GM18873 (cell line): Measurements from ENCODE around the gene TLR4.

Source experiments
- ATAC-seq: cut with Tn5 transposase; IDR thresholded peaks from one replicate; pipeline ENCODE4 v1.9.1; 2021; ENCODE audit warnings: mild to moderate bottlenecking, moderate library complexity, moderate number of reproducible peaks; ENCODE audit not compliant: unreplicated experiment, low FRiP score

TLR4 gene

GRCh38 chr9:117704024-117704575 is at the start of gene TLR4:
TSS of gene TLR4 (plus strand) at chr9:117704403. CDS start at chr9:117704473, 70 bp downstream.
- peak; percentile 98 for ATAC-seq

GRCh38 chr9:117656002-117656401 is 48.2 kb upstream of the TLR4 start:
- no peak for ATAC-seq

GRCh38 chr9:117662651-117663050 is 41.6 kb upstream of the TLR4 start:
- no peak for ATAC-seq

DNA sequence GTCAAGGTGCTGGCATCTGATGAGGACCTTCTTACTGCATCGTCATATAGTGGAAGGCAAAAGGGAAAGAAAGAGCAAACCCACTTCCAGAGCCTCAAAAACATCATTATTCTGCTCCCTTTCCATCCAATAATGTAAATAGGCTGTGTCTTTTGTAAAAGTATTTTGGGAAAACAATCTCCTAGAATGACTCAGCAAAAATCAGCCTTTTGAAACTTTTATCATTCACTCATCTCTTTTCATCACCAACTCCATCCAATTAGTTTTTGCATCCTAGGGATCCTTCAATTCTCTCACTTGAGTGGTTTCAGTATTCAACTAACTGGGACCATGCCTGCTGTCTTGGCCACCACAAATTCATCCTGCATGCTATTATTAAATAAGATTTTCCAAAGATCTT is 39.8 kb upstream of the TLR4 start:
- no peak for ATAC-seq

- no peak for ATAC-seq
These were observed 38.4 kb upstream of the TLR4 start for GRCh38 chr9:117665601-117666385.

- no peak for ATAC-seq
These were observed 32.7 kb upstream of the TLR4 start for GRCh38 chr9:117671468-117671867.

DNA sequence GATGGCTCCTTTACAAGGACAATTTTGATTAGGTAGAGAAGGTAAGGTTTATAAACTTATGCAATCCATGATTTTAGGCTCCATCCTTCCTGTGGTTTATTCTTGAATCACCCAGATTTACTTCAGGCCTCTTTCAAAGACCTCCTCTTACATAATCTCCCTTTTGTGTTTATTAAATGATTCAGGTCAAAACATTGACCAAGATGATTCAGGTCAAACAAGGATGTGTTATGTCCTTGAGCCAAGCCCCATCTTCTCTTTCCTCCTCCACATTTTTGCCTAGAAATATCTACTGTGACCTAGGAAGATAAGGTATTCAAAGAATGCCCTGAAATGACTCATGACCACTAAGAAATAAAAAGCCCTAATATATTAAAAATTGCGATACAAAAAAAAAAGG is 31.8 kb upstream of the TLR4 start:
- ATAC-seq: no peak

GRCh38 chr9:117677572-117677971 is 26.6 kb upstream of the TLR4 start:
- ATAC-seq: no peak

- ATAC-seq: no peak
These were observed 25.3 kb upstream of the TLR4 start for GRCh38 chr9:117678871-117679270.

GRCh38 chr9:117679416-117679815 is 24.8 kb upstream of the TLR4 start:
- ATAC-seq: no peak

DNA sequence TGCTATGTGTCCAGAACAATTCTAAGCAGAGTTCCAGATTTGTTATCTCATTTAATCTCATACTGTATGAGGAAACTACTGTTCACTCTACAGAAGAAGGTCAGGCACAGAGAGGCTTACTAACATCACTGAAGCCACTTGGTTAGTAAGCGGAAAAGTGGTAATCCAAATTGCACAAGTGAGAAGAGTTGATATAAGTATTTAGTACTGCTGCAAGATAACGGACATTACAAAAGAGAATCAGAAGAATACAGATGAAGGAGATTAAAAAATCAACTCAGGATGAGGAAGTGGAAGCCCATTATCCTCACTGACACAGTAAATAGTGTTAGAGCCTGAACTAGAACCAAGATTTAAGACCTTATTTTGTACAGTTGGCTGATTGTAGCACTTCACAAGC is 22.3 kb upstream of the TLR4 start:
- no peak for ATAC-seq

DNA sequence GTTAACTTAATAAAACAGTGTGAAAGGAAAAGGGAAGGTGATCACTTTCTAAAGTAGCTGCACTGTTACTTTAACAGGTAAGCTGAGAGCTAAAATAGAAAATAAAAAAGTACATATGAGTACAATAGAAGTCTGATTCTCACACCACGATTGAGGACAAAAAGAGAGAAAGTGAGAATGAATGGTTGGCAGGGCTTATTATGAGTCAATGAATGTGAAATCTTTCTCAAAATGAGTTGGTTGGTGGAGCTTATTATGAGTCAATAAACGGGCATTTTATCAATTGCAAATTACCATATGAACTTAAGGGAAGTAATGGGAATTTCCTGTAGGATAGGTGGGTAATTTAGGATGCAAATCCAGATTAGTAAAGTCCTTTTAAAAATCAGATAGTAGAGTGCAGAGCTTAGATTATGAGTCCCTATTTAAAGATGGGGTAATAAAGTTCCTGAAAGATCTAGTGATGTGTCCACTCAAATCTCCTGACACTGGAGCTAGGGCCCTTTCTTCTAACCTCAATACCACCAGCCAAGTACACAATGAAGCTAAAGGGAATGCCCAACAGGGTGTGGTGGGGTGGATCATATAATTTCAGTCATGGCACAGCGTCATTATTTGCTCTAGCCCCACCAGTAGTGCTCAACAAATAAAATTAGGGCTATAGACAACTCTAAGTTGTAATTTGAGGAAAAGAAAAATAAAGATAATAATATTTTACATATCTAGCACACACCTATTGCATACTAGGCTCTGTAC is 21.1 kb upstream of the TLR4 start:
- no peak for ATAC-seq

DNA sequence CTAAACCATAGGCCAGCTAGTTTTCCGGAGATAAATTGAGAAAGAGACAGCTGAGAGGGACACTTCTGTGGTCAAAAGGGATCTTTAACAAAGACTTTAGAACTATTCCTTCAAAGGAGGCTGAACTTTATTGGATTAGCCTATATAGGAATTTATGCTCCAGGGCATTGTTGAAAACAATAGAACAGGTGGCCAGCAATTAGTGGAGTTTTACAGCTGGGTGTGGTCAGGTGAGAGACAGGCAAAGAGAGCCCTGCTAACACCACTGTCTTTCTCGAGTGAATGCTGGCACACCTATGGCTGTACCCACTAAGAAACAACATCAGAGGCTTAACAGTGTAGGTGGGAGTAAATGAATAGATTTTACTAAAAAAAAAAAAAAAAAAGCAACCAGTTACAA is 16.7 kb upstream of the TLR4 start:
- ATAC-seq: no peak

- ATAC-seq: no peak
These were observed 12.8 kb upstream of the TLR4 start for GRCh38 chr9:117691367-117691766.

DNA sequence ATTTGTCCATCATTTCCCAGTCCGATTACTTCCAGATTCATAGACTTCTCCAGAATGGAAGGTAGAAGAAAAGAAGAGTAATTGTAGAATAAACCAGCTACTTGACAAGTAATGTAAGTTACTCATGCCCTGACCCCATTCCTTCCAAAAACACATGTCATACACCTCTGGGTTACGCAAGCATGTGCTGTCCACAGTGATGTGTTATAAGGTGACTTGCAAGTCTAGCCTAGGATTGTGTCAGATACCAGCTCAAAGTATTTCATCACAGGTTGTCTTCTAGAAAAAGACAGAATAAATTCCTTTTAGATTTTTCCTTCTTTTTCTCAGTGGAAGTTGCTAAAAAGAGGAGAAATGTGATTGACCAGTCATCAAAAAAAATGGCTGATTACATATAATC is 8.0 kb upstream of the TLR4 start:
- ATAC-seq: no peak

DNA sequence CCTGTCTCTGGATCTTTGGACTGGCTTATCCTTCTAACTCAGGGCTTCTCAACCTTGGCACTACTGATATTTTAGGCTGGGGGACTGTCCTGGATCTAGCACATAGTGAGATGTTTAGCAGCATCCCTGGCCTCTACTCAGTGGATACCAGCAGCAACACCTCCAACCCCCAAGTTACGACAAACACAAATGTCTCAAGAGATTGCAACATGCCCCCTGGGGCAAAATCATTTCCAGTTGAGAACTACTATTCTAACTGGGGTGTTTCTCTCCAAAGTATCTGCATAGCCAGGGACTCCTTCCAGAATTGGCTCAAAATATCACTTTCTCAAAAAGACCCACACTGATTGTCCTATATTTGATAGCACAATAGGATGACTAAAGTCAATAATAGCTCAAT is 7.2 kb upstream of the TLR4 start:
- no peak for ATAC-seq

DNA sequence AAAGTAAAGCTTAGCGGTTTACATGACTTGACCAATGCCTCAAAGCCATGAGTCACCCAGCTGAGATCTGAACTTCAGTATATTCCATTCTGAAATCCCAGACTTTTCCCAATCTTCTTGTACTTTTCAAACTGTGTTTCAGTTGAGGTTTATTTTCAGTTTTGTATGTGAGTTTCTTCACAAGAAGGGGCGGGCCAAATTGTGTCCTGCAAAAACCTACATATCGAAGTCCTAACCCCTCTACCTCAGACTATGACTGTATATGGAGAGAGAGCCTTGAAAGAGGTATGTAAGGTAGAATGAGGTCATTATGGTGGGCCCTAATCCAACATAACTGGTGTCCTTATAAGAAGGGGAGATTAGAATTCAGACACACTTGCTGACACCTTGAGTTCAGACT is 666 bp upstream of the TLR4 start:
- no peak for ATAC-seq

DNA sequence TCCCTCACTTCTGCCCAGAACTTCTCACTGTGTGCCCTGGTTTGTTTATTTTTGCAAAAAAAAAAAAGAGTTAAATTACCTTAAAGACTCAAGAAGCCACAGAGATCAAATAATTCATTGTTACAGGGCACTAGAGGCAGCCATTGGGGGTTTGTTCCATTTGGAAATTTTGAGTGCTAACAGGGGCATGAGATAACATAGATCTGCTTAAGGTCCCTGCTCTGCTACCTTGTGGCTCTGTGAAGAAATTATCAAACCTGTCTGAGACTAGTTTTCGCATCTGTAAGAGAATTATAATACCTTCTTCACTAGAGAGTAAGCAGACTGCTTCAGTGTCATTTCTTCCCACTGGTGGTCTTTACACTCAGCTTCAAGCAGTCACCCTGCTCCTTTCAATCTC is 394 bp downstream of the TLR4 start:
- ATAC-seq: no peak

- no peak for ATAC-seq
These were observed 1.2 kb downstream of the TLR4 start for GRCh38 chr9:117705386-117705785.

- ATAC-seq: no peak
These were observed 2.4 kb downstream of the TLR4 start for GRCh38 chr9:117706421-117707116.

DNA sequence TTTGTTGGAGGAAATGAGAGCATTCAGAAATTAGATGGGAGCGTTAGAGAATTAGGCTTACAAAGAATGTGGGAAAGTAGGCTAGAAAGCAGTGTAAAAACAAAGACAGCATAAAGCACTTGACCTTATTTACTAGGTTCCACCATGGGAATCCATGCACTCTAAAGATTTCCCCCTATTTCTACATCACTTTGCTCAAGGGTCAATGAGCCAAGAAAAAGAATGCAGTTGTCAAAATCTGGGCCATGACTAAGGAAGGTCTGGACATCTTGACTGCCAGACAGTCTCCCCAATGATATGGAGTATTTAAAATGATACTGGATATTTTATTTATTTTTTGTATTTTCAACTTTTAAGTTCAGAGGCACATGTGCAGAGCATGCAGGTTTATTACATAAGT is 3.4 kb downstream of the TLR4 start:
- no peak for ATAC-seq
